H7 (cell line): ENCODE data around the gene BICD1. TPM values are rescaled to one million over a fixed set of nuclear protein-coding genes. Genes with fewer than 3 reads are reported as not detected.
"Not testable (repeated sequence)": the region's sequence is repeated elsewhere in the genome, so short reads cannot be mapped to it uniquely, and the experiment has no call there.

Source experiments
- DNase-seq: peaks from one replicate; pipeline ENCODE4 v3.0.0; 2012
- H3K27me3 ChIP-seq: 2 replicates; pipeline ENCODE4 v1.6.0; 2011; ENCODE audit warnings: mild to moderate bottlenecking, low read length; ENCODE audit not compliant: control insufficient read depth, insufficient read depth
- H3K36me3 ChIP-seq: replicated peaks from 2 replicates; pipeline ENCODE4 v1.5.1; 2011; ENCODE audit warnings: low read length; ENCODE audit not compliant: control insufficient read depth, insufficient read depth
- H3K4me3 ChIP-seq: 2 replicates; pipeline ENCODE4 v1.5.1; 2011; ENCODE audit warnings: low read depth, mild to moderate bottlenecking, control low read depth, low read length, moderate library complexity; ENCODE audit not compliant: insufficient read depth
- total RNA-seq: library from RNA; depleted of rRNA; stranded (reverse); fragments of >200 nt; shearing (Covaris generic); gene quantifications from 2 replicates; pipeline ENCODE4 v1.2.3, GENCODE V29; 2014

Gene BICD1
- total RNA-seq, 1 experiment from 2014 or later: 13.1 TPM

DNA sequence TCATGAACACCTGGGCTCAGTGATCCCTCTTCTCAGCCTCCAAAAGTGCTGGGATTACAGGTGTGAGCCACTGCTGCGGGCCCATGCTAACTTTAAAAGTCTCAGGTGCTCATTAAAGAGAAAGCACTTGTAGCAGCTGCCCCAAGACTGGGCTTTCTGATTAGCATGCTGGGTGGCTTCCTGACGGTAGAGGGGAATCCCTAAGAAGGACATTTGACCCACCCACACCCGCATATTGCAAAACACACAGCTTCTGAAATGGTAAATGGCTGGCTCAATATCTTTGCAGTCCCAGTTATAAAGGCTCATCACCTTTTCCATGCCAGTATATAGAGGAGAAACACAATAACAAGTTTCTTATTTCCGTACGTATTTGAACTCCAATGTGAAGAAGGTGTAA is 19.3 kb upstream of the BICD1 start:
- no peaks in the 10 kb centered on the region for H3K36me3 ChIP-seq
- no peaks in the 10 kb centered on the region for H3K27me3 ChIP-seq
- no peak overlapping the region for H3K4me3 ChIP-seq

DNA sequence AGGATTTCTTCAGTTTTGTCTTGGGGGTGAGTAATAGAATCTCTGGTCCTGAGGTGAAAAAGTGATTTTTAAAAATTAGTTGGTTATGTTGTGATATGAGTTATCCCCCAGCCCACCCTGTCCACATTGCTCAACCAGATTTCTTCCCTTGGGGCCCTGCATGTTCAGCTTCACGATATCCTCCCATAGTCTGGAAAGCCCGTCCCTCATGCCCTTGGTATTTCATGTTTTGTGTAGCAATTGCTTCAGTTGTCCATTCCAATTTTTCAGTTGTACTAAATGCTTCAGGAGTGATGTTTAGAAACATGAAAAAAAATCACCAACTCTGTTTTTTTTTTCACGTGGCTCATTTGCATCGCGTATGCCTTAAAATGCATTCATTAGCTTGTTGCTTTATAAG is 17.5 kb upstream of the BICD1 start:
- DNase-seq: no peak
- H3K36me3 ChIP-seq: no peaks in the 10 kb centered on the region
- H3K4me3 ChIP-seq: no peak overlapping the region
- H3K27me3 ChIP-seq: no peaks in the 10 kb centered on the region

More for the DNA sequence above, 19.3 kb upstream of the BICD1 start:
- DNase-seq: peak; percentile 44

DNA sequence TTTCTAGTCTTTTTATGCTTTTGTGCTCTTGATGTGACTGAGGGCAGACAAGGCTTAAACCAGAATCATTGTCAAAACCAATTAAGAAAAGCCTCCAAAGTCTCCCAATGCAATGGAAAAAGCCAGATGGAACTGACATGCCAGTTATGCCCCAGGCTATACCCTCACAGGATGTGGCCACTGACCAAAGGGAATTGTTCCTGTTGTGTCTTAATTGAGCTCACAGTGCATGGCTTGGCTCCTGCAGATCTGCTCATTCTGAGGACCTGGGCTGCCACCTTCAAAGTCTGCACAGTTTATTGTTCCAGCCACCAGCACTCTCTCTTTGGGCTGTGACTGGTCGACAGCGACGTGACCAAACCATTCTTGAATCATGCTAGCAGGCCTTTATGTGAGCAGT is 17.1 kb upstream of the BICD1 start:
- Histone ChIP-seq H3K27me3 (no peaks in the 10 kb centered on the region), H3K36me3 (no peaks in the 10 kb centered on the region), H3K4me3 (no peak overlapping the region)
- no peak for DNase-seq

DNA sequence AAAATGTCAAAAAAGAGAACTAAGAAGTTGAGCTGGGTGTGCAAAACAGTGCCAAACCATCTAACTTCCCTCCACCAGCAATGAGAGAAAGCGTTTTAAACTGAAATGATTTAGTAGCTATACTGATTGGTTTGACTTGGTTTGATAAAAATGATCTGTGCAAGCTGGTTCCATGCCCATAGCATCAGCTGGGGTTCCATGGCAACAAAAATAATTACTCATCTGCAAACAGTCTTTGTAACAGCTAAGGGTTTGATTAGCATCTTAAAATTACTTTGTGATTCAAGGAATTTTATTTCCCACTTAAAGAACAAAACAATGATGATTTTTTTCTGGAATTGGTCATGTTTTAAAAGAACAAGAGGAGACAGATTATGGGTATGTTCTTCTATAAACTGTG is 15.0 kb upstream of the BICD1 start:
- DNase-seq: no peak
- H3K36me3 ChIP-seq: no peaks in the 10 kb centered on the region
- H3K4me3 ChIP-seq: no peak overlapping the region
- no peaks in the 10 kb centered on the region for H3K27me3 ChIP-seq

DNA sequence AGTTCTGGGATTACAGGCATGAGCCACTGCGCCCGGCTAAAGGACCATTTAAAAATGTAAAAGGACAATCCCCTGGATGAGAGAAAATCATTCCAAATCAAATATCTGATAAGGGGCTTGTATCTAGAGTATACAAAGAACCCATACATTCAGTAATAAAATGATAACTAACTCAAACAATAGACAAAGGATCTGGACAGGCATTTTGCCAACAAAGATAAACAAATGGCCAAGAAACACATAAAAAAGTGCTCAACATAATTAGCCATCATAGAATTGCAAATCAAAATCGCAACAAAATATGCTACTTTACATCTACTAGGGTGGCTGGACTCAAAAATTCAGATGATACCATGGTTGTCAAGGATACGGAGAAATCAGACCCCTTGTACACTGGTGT is 8.5 kb upstream of the BICD1 start:
- DNase-seq: no peak
- no peaks in the 10 kb centered on the region for H3K27me3 ChIP-seq
- no peak overlapping the region for H3K4me3 ChIP-seq
- no peaks in the 10 kb centered on the region for H3K36me3 ChIP-seq

DNA sequence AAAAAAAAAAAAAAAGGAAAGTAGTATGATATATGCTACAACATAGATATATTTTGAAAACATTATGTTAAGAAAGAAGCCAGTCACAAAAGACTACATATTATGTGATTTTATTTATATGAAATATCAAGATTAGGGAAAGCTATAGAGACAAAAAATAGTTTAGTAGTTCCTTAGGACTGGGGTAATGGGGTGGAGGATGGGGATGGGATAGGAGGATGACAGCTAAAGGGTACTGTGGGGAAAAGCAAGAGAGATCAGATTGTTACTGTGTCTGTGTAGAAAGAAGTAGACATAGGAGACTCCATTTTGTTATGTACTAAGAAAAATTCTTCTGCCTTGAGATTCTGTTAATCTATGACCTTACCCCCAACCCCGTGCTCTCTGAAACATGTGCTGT is 7.4 kb upstream of the BICD1 start:
- not testable (repeated sequence) for H3K36me3 ChIP-seq, H3K4me3 ChIP-seq, DNase-seq, H3K27me3 ChIP-seq

DNA sequence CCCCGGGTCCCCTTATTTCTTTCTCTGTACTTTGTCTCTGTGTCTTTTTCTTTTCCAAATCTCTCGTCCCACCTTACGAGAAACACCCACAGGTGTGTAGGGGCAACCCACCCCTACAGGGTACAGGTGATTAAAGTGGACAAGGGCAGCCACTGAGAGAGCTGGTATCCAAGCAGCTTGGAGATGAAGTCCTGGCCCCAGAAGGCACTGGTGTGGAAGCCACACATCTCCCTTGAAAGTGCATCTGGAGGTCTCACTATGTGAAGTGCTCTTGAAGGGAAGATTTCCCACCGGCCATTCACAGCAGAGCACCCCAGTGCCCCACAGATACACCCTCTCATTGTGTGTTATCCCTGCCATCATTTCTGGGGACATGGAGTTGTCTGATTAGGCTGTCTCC is 6.3 kb upstream of the BICD1 start:
- no peak for DNase-seq
- no peak overlapping the region for H3K4me3 ChIP-seq
- H3K27me3 ChIP-seq: no peaks in the 10 kb centered on the region
- H3K36me3 ChIP-seq: no peaks in the 10 kb centered on the region

DNA sequence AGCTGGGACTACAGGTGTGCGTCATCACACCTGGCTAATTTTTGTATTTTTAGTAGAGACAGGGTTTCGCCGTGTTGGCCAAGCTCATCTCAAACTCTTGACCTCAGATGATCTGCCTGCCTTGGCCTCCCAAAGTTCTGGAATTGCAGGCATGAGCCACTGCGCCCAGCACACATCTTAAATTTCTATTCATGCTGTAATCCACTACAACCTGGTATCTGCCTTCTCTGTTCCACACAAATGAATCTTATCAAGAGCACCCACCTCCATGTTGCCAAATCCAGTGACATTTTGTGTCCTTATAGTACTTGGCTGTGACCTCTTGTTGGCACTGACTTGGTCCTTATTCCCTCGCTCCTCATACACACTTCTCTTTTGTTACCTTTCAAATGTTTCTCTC is 5.8 kb upstream of the BICD1 start:
- Histone ChIP-seq H3K4me3 (no peak overlapping the region), H3K36me3 (no peaks in the 10 kb centered on the region), H3K27me3 (no peaks in the 10 kb centered on the region)
- no peak for DNase-seq

DNA sequence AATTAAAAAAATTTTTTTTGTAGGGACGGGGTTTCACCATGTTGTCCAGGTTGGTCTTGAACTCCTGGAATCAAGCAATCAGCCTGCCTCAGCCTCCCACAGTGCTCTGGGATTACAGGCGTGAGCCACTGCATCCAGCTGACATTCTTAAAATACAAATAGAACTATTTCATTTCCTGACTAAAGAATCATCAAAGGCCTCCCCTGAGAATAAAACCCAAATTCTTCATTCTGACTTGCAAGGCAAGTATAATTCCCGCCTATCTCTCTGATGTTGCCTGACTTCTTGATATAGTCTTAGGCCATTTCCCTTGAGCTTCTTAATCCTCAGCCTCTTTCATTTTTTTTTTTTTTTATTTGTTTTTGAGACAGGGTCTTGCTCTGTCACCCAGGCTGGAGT is 4.4 kb upstream of the BICD1 start:
- H3K36me3 ChIP-seq: no peaks in the 10 kb centered on the region
- H3K27me3 ChIP-seq: no peaks in the 10 kb centered on the region
- no peak for DNase-seq
- no peak overlapping the region for H3K4me3 ChIP-seq

DNA sequence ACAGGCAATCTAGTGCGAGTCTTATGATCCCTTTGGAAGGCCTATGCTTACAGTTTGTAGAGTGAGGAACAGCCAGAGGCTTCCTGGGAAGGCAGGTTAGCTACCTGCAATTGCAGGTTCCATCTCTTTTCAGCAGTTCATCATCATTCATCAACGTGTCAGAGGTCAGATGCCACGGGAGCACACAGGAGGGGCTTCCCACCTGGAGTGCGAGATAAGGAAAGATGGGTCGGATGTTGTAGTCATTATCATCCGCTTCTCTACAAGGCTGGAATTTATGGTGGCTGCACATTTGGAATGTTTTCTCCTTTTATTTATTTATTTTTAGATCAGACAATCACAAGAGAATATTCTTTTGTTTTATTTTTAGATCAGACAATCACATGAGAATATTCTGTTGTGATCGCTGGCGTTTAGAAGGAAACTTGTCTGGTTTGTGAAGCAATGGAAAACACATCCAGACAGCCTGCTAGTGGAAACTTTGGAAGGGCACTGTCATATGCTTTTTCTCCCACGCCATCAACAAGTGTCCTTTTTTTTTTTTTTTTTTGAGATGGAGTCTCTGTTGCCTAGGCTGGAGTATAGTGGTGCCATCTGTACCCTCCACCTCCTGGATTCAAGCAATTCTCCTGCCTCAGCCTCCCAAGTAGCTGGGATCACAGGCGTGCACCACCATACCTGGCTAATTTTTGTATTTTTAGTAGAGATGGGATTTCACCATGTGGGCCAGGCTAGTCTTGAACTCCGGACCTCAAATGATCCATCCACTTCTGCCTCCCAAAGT is 1.9 kb upstream of the BICD1 start:
- DNase-seq: no peak
- no peak overlapping the region for H3K4me3 ChIP-seq
- no peaks in the 10 kb centered on the region for H3K36me3 ChIP-seq
- H3K27me3 ChIP-seq: no peaks in the 10 kb centered on the region

DNA sequence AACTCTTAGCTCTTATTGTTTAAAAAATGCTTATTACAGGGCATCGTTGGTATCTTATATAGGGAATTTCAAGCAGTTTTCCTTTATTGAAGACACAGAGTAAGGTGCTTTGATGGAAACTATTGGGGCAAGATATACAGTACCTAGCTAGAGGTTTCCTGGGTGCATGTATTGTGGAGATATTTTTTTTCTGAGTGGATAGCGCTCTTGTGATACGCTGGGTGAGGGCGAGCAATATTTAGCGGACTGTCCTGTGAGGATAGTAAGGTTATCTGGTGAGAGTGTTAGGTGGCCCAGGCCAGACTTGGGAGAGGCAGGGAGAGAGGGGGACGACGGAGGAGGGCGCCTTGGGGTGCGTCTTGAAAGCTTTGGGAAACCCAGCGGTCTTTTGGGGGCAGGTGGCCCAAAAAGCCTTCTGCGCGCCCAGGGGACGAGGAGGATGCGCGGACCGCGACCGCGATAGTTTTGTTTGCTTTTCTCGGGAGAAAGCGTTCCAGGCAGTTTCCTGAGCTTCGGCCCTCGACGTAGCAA is 596 bp upstream of the BICD1 start:
- no peaks in the 10 kb centered on the region for H3K36me3 ChIP-seq
- no peak for DNase-seq
- H3K27me3 ChIP-seq: no peaks in the 10 kb centered on the region
- H3K4me3 ChIP-seq: peak overlapping the region; percentile 97

DNA sequence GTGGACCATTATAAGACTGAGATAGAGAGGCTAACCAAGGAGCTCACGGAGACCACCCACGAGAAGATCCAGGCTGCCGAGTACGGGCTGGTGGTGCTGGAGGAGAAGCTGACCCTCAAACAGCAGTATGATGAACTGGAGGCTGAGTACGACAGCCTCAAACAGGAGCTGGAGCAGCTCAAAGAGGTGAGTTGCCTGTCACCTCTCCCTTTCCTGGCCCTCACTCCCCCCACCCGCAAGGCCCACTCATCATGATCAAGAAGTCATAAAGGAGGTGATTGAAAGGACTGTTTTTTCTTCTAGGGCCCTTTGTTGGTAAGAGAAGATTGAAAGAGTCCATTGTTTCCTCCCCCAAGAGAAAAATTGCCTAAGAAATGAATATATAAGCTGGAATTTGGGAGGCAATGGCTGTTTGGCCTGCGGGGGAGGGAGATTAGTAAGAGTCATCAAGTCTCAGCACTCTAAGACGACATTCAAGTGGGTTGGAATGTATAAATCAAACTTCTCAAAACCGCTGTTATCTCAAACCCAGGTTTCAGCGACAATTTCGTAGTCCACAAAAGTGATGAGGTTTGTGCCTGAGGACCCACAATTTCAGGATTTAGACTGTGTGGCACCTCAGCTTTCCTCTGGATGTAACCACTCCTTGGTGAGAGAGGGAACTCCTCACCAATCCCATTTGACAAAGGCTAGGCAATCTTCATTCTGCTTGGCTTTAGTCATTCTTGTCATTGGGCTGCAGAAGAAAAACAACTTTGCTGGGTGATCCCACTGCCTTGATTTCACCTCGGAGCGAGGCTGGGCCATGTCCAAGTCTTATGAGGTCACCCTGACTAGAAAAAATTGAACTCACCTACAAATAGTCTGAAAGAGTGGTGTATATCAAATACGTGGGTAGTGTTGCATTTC is 966 bp downstream of the BICD1 start:
- no peaks in the 10 kb centered on the region for H3K27me3 ChIP-seq
- peak overlapping the region; percentile 97 for H3K4me3 ChIP-seq
- no peaks in the 10 kb centered on the region for H3K36me3 ChIP-seq
- DNase-seq: peak; percentile 40

DNA sequence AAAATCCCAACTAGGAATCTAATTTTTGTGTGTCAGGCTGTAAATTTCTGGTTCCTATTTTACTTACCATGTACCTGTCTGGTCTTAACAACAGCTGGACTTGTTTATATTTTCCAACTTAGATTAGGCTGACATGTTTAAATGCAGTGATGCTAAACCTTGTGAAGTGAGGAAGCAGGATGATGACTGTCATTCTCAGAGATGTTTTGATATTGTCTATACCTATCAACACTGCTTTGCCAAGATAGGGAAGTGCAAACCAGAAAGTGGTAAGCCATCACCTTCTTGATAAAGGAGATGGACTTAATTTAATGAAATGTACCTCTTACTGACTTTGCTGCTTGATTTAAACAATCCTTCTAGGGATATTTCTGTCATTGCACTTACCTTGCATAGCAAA is 2.1 kb downstream of the BICD1 start:
- no peak for DNase-seq
- Histone ChIP-seq H3K36me3 (no peaks in the 10 kb centered on the region), H3K4me3 (peak overlapping the region; percentile 97), H3K27me3 (no peaks in the 10 kb centered on the region)

DNA sequence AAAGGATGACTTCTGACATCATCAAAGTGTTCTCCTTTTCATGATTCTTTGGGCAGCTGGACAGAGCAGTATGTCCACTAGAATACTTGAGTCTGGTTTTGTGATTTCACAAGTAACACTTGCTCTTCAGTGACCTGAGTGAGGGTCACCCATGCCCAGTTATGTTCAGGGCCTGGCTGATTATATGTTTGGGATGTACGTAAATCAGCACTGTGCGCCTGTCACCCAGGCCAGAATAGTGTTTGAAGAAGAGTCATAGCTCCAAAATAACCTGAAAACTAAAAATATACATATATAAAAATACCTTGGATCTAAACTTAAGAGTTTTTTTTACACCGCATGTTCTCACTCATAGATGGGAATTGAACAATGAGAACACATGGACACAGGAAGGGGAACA is 3.8 kb downstream of the BICD1 start:
- no peak for DNase-seq
- no peak overlapping the region for H3K4me3 ChIP-seq
- H3K36me3 ChIP-seq: no peaks in the 10 kb centered on the region
- no peaks in the 10 kb centered on the region for H3K27me3 ChIP-seq

DNA sequence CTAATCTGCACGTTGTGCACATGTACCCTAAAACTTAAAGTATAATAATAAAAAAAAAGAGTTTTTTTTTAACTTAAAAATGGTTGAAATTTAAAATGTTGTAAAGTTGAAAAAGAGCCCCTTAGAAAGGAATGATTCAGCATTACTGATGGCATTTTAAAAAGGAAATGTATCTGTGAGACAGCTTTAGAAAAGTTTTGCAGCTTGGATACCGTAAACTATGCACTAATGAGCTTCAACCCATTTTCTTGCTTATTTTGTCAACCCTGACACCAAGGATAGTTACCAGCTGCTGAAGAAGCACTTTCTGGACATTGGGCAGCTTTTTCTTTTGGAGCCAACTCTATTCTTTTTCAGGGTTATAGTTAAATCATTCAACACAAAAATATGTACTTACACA is 4.3 kb downstream of the BICD1 start:
- Histone ChIP-seq H3K27me3 (no peaks in the 10 kb centered on the region), H3K4me3 (no peak overlapping the region), H3K36me3 (no peaks in the 10 kb centered on the region)
- no peak for DNase-seq
